WTC11 (cell line): Measurements from ENCODE around the gene PTPRN2. TPM values are rescaled to one million over a fixed set of nuclear protein-coding genes. Genes with fewer than 3 reads are reported as not detected.

Experiments
- ATAC-seq: fragments of 200-7000 bp; cut with Tn5 transposase; 2 replicates; pipeline ENCODE4 v1.10.0; 2021; ENCODE audit warnings: mild to moderate bottlenecking, moderate library complexity
- CTCF ChIA-PET: fragments of 300-600 bp; sonication (Branson Sonifier 250); formaldehyde crosslinking; loops from one replicate; lab custom pipeline; 2021; ENCODE audit warnings: antibody characterized with exemption; lab: Charles Lee
- POLR2A ChIA-PET: fragments of 350-600 bp; sonication (Branson Sonifier 250); formaldehyde crosslinking; loops from one replicate; lab custom pipeline; 2021; ENCODE audit warnings: antibody characterized with exemption; lab: Charles Lee
- DNase-seq: peaks from one replicate; pipeline ENCODE4 v3.0.0; 2021; ENCODE audit warnings: low spot score
- H3K27ac Mint-ChIP-seq: 2 replicates; pipeline ENCODE4 v1.8.0; 2021; ENCODE audit warnings: mixed read lengths
- H3K27me3 Mint-ChIP-seq: 2 replicates; pipeline ENCODE4 v1.8.0; 2021; ENCODE audit warnings: low read depth, mild to moderate bottlenecking, moderate library complexity, mixed read lengths
- H3K36me3 Mint-ChIP-seq: 2 replicates; pipeline ENCODE4 v1.8.0; 2021; ENCODE audit warnings: mixed read lengths
- H3K4me1 Mint-ChIP-seq: 2 replicates; pipeline ENCODE4 v1.8.0; 2022; ENCODE audit warnings: mixed read lengths
- H3K4me3 Mint-ChIP-seq: 2 replicates; pipeline ENCODE4 v1.8.0; 2021; ENCODE audit warnings: mild to moderate bottlenecking, moderate library complexity, mixed read lengths
- H3K9me3 Mint-ChIP-seq: 2 replicates; pipeline ENCODE4 v1.8.0; 2021; ENCODE audit warnings: mixed read lengths
- AR ChIP-seq: fragments of 250-450 bp; sonication (Bioruptor Pico); IDR thresholded peaks from 2 replicates; pipeline ENCODE4 v1.9.0; 2021; ENCODE audit warnings: mild to moderate bottlenecking
- ATF2 ChIP-seq: sonication (generic); formaldehyde crosslinking; IDR thresholded peaks from 2 replicates; pipeline ENCODE4 v1.8.1; 2022; ENCODE audit warnings: low read depth, missing genetic modification reagents, borderline replicate concordance
- CREM ChIP-seq: sonication (generic); formaldehyde crosslinking; IDR thresholded peaks from 2 replicates; pipeline ENCODE4 v1.8.1; 2022; ENCODE audit warnings: mild to moderate bottlenecking, missing genetic modification reagents, moderate library complexity
- E2F1 ChIP-seq: sonication (generic); formaldehyde crosslinking; IDR thresholded peaks from 2 replicates; pipeline ENCODE4 v1.8.0; 2022; ENCODE audit warnings: mild to moderate bottlenecking, missing genetic modification reagents
- E2F4 ChIP-seq: sonication (generic); formaldehyde crosslinking; IDR thresholded peaks from 2 replicates; pipeline ENCODE4 v1.8.1; 2022; ENCODE audit warnings: low read depth, mild to moderate bottlenecking, moderate library complexity, missing genetic modification reagents, borderline replicate concordance
- E2F5 ChIP-seq: sonication (generic); formaldehyde crosslinking; IDR thresholded peaks from 2 replicates; pipeline ENCODE4 v1.8.1; 2022; ENCODE audit warnings: mild to moderate bottlenecking, moderate library complexity, missing genetic modification reagents
- FOXP4 ChIP-seq: sonication (generic); formaldehyde crosslinking; IDR thresholded peaks from 2 replicates; pipeline ENCODE4 v1.8.0; 2022; ENCODE audit warnings: mild to moderate bottlenecking, missing genetic modification reagents
- GABPB1 ChIP-seq: sonication (generic); formaldehyde crosslinking; IDR thresholded peaks from 2 replicates; pipeline ENCODE4 v1.8.1; 2023; ENCODE audit warnings: mild to moderate bottlenecking, missing genetic modification reagents
- HMGXB4 ChIP-seq: sonication (generic); formaldehyde crosslinking; IDR thresholded peaks from 2 replicates; pipeline ENCODE4 v1.8.1; 2023; ENCODE audit warnings: mild to moderate bottlenecking, moderate library complexity, missing genetic modification reagents
- MLX ChIP-seq: sonication (generic); formaldehyde crosslinking; IDR thresholded peaks from 2 replicates; pipeline ENCODE4 v1.8.1; 2023; ENCODE audit warnings: mild to moderate bottlenecking, missing genetic modification reagents, moderate library complexity
- PRRX2 ChIP-seq: fragments of 250-450 bp; sonication (Bioruptor Pico); IDR thresholded peaks from 2 replicates; pipeline ENCODE4 v1.8.0; 2021; ENCODE audit warnings: mild to moderate bottlenecking
- TP53 ChIP-seq: sonication (generic); formaldehyde crosslinking; IDR thresholded peaks from 2 replicates; pipeline ENCODE4 v1.8.1; 2023; ENCODE audit warnings: mild to moderate bottlenecking, missing genetic modification reagents
- ZNF512 ChIP-seq: sonication (generic); formaldehyde crosslinking; IDR thresholded peaks from 2 replicates; pipeline ENCODE4 v1.8.1; 2022; ENCODE audit warnings: missing genetic modification reagents, borderline replicate concordance
- total RNA-seq: library from RNA; stranded (reverse); gene quantifications from 3 replicates; pipeline ENCODE4 v1.2.3, GENCODE V29; 2021

The PTPRN2 gene
- total RNA-seq, 1 experiment from 2014 or later = 4.7 TPM

GRCh38 chr7:158537516-158537882 is 50.1 kb downstream of the PTPRN2 start (continued):
- TF ChIP-seq AR (CRISPR knock-in tag) (no peak), E2F1 (no peak), PRRX2 (CRISPR knock-in tag) (no peak), E2F4 (CRISPR knock-in tag) (no peak), HMGXB4 (no peak)

GRCh38 chr7:158536871-158537515 is 50.6 kb downstream of the PTPRN2 start:
- TF ChIP-seq MLX (CRISPR knock-in tag) (no peak), ATF2 (CRISPR knock-in tag) (no peak)
- ChIA-PET POLR2A (no interaction called here), CTCF (interaction anchor here (1.0 kb wide), 1 partner anchor 133 kb away, joined by 3 read pairs; no protein-coding TSS in a partner anchor)
- Mint-ChIP-seq H3K4me1 (peaks cover 18% of the 10 kb centered on the region), H3K36me3 (peaks cover 3% of the 10 kb centered on the region; the same call in 1 of the 2 replicates), H3K27ac (no peak overlapping the region), H3K4me3 (no peak overlapping the region), H3K27me3 (no peaks in the 10 kb centered on the region; the same call in 1 of the 2 replicates), H3K9me3 (peaks cover 12% of the 10 kb centered on the region)
- DNase-seq = no peak
- ATAC-seq = peak; percentile 61; the same call in 1 of the 2 replicates

GRCh38 chr7:158535079-158535478 is 52.5 kb downstream of the PTPRN2 start:
- H3K4me1 Mint-ChIP-seq = peaks cover 11% of the 10 kb centered on the region; the same call in 1 of the 2 replicates
- H3K27ac Mint-ChIP-seq = no peak overlapping the region; the same call in 1 of the 2 replicates
- DNase-seq (no peak), ATAC-seq (no peak)
- POLR2A ChIA-PET = interaction anchor here (0.7 kb wide), 1 partner anchor 12 kb away, joined by 3 read pairs; no protein-coding TSS in a partner anchor
- H3K4me3 Mint-ChIP-seq = no peak overlapping the region
- CTCF ChIA-PET = interaction anchor here (0.9 kb wide), 1 partner anchor 37 kb away, joined by 3 read pairs; no protein-coding TSS in a partner anchor
- no peaks in the 10 kb centered on the region; the same call in 1 of the 2 replicates for H3K27me3 Mint-ChIP-seq
- peaks cover 3% of the 10 kb centered on the region; the same call in 1 of the 2 replicates for H3K36me3 Mint-ChIP-seq
- peaks cover 12% of the 10 kb centered on the region for H3K9me3 Mint-ChIP-seq
- no peak for TF ChIP-seq E2F5
- TF ChIP-seq ZNF512 = no peak
- no peak for TF ChIP-seq TP53 (CRISPR knock-in tag)
- TF ChIP-seq GABPB1 (CRISPR knock-in tag) = no peak
- TF ChIP-seq CREM (CRISPR knock-in tag) = no peak
- no peak for TF ChIP-seq FOXP4
